HCT116 (cell line): ENCODE data around the gene ZKSCAN4. TPM values are rescaled to one million over a fixed set of nuclear protein-coding genes. Genes with fewer than 3 reads are reported as not detected.

Experiments
- ATAC-seq: fragments of 200-7000 bp; cut with Tn5 transposase; 2 replicates; pipeline ENCODE4 v1.9.1; 2020; ENCODE audit warnings: mild to moderate bottlenecking, moderate library complexity
- BruUV-seq: library from RNA; stranded (reverse); fragments of 400-500 nt; replicated peaks from 2 replicates; lab custom pipeline; 2021; lab: Mats Ljungman, UMichigan
- CTCF ChIA-PET: fragments of 300-600 bp; sonication (Branson Sonifier 250); formaldehyde crosslinking; loops from one replicate; lab custom pipeline; 2021; ENCODE audit warnings: antibody characterized with exemption; lab: Charles Lee
- POLR2A ChIA-PET: fragments of 300-600, 350-600 bp; sonication (Branson Sonifier 250); formaldehyde crosslinking; loops from one replicate; lab custom pipeline; 2021; ENCODE audit warnings: antibody characterized with exemption; lab: Charles Lee
- RAD21 ChIA-PET, 2 experiments: fragments of 300-600 bp; sonication (Branson Sonifier 250); formaldehyde crosslinking; loops; one replicate each; lab custom pipeline; 2023; ENCODE audit warnings: low total read pairs in 2 of 2; ENCODE audit not compliant: uncharacterized antibody in 2 of 2, unreplicated experiment in 2 of 2, low non-redundant PET in 1 of 2; lab: Charles Lee
- DNase-seq: peaks from one replicate; pipeline ENCODE4 v3.0.0-alpha.2; 2010; ENCODE audit warnings: low read depth, low spot score
- H2AFZ ChIP-seq: fragments of 200-600 bp; shearing (Covaris generic), sonication (generic); 2 replicates; pipeline ENCODE4 v1.6.1; 2017; ENCODE audit warnings: low read depth, mixed run types, mixed read lengths, antibody characterized with exemption, low read length; ENCODE audit not compliant: poor library complexity, severe bottlenecking
- H3K27ac ChIP-seq: 2 replicates; pipeline ENCODE4 v1.5.1; 2012; ENCODE audit warnings: low read depth, low read length
- H3K27me3 ChIP-seq: fragments of 200-600 bp; sonication (generic); 2 replicates; pipeline ENCODE4 v1.6.1; 2016; ENCODE audit warnings: mixed run types, low read length, mixed read lengths; ENCODE audit not compliant: insufficient read depth
- H3K36me3 ChIP-seq, 2 experiments: fragments of 200-500 bp in 1 of 2; fragments of 200-600 bp in 1 of 2; sonication (Bioruptor generic) in 1 of 2; sonication (generic) in 1 of 2; 2 replicates each; pipeline versions ENCODE4 v1.5.1 to v1.6.1; 2014 to 2016; ENCODE audit warnings: low read length in 2 of 2, inconsistent platforms in 1 of 2, mixed read lengths in 1 of 2, mixed run types in 1 of 2; ENCODE audit not compliant: insufficient read depth in 2 of 2, control insufficient read depth in 1 of 2
- H3K4me1 ChIP-seq, 2 experiments: fragments of 200-600 bp in 1 of 2; sonication (generic) in 1 of 2; 2 replicates each; pipeline versions ENCODE4 v1.5.1 to v1.6.1; 2012 to 2017; ENCODE audit warnings: low read length in 2 of 2, inconsistent platforms in 1 of 2, mild to moderate bottlenecking in 1 of 2, mixed read lengths in 1 of 2, mixed run types in 1 of 2, moderate library complexity in 1 of 2; ENCODE audit not compliant: insufficient read depth in 2 of 2, control insufficient read depth in 1 of 2
- H3K4me2 ChIP-seq: fragments of 200-600 bp; sonication (generic); 2 replicates; pipeline ENCODE4 v1.6.1; 2017; ENCODE audit warnings: mixed run types, low read length, mixed read lengths
- H3K4me3 ChIP-seq, 2 experiments: fragments of 200-600 bp in 1 of 2; sonication (generic) in 1 of 2; replicated peaks in 1 of 2; 2 replicates each; pipeline ENCODE4 v1.5.1; 2011 to 2016; ENCODE audit warnings: low read length in 2 of 2, control low read depth in 1 of 2, low read depth in 1 of 2, mild to moderate bottlenecking in 1 of 2, mixed read lengths in 1 of 2, mixed run types in 1 of 2
- H3K79me2 ChIP-seq: fragments of 200-600 bp; sonication (generic); 2 replicates; pipeline ENCODE4 v1.6.1; 2017; ENCODE audit warnings: mild to moderate bottlenecking, mixed run types, low read length, moderate library complexity, mixed read lengths; ENCODE audit not compliant: insufficient read depth
- H3K9ac ChIP-seq: fragments of 200-600 bp; sonication (generic); 2 replicates; pipeline ENCODE4 v1.6.1; 2016; ENCODE audit warnings: low read length, mixed read lengths
- H3K9me2 ChIP-seq: fragments of 200-600 bp; sonication (generic), shearing (Covaris generic); 2 replicates; pipeline ENCODE4 v1.6.1; 2017; ENCODE audit warnings: mixed run types, mild to moderate bottlenecking, moderate library complexity; ENCODE audit not compliant: insufficient read depth
- H3K9me3 ChIP-seq, 2 experiments: fragments of 200-500 bp in 1 of 2; fragments of 200-600 bp in 1 of 2; sonication (Bioruptor generic) in 1 of 2; sonication (generic) in 1 of 2; 2 replicates each; pipeline ENCODE4 v1.6.1; 2014 to 2017; ENCODE audit warnings: low read length in 2 of 2, mixed read lengths in 2 of 2, inconsistent platforms in 1 of 2, low read depth in 1 of 2, mild to moderate bottlenecking in 1 of 2, mixed run types in 1 of 2, moderate library complexity in 1 of 2; ENCODE audit not compliant: control insufficient read depth in 1 of 2, insufficient read depth in 1 of 2
- H4K20me1 ChIP-seq: fragments of 200-600 bp; sonication (generic), shearing (Covaris generic); 2 replicates; pipeline ENCODE4 v1.6.1; 2017; ENCODE audit warnings: mixed run types, mild to moderate bottlenecking, moderate library complexity; ENCODE audit not compliant: insufficient read depth
- CBX3 ChIP-seq: IDR thresholded peaks from 2 replicates; pipeline ENCODE4 v1.6.1; 2012; ENCODE audit warnings: low read depth
- CEBPB ChIP-seq: IDR thresholded peaks from 2 replicates; pipeline ENCODE4 v1.6.1; 2012; ENCODE audit warnings: low read depth
- EGR1 ChIP-seq: IDR thresholded peaks from 2 replicates; pipeline ENCODE4 v1.6.1; 2012; ENCODE audit warnings: low read depth
- ELF1 ChIP-seq: IDR thresholded peaks from 2 replicates; pipeline ENCODE4 v1.6.1; 2012; ENCODE audit warnings: low read depth, borderline replicate concordance
- FOSL1 ChIP-seq: IDR thresholded peaks from 2 replicates; pipeline ENCODE4 v1.6.1; 2012; ENCODE audit warnings: low read depth
- POLR2A ChIP-seq: IDR thresholded peaks from 2 replicates; pipeline ENCODE4 v1.7.0; 2011; ENCODE audit warnings: borderline replicate concordance; ENCODE audit not compliant: insufficient read depth, insufficient read length; ENCODE audit errors: extremely low read depth
- POLR2AphosphoS5 ChIP-seq: IDR thresholded peaks from 2 replicates; pipeline ENCODE4 v1.6.1; 2011; ENCODE audit warnings: mild to moderate bottlenecking, low read depth, low read length, moderate library complexity
- RAD21 ChIP-seq: IDR thresholded peaks from 2 replicates; pipeline ENCODE4 v1.6.1; 2012; ENCODE audit warnings: low read depth, mild to moderate bottlenecking
- SIN3A ChIP-seq: IDR thresholded peaks from 2 replicates; pipeline ENCODE4 v1.6.1; 2012; ENCODE audit warnings: low read depth
- TCF7L2 ChIP-seq: IDR thresholded peaks from 2 replicates; pipeline ENCODE4 v1.7.0; 2011; ENCODE audit warnings: borderline replicate concordance, inconsistent platforms; ENCODE audit not compliant: insufficient read depth, insufficient read length; ENCODE audit errors: extremely low read depth
- ZFX ChIP-seq: fragments of 450-650 bp; IDR thresholded peaks from 2 replicates; pipeline ENCODE4 v1.6.1; 2017
- intact Hi-C: fragments of 100-400 bp; cut with micrococcal nuclease; formaldehyde crosslinking; loops from 2 replicates; pipeline ENCODE4 v1.10.0; 2022
- total RNA-seq: library from RNA; stranded (reverse); gene quantifications from one replicate; pipeline ENCODE4 v1.2.1, GENCODE V29; 2021; ENCODE audit not compliant: unreplicated experiment
- TF ChIP-seq, protein P1 (sequence below): IDR thresholded peaks from 2 replicates; pipeline ENCODE4 v1.6.1; 2012
- TF ChIP-seq, protein P2 (sequence below): IDR thresholded peaks from 2 replicates; pipeline ENCODE4 v1.6.1; 2011; ENCODE audit warnings: mild to moderate bottlenecking, low read length, moderate library complexity; ENCODE audit not compliant: insufficient replicate concordance; ENCODE audit errors: extremely low read depth
- TF ChIP-seq, protein P3 (sequence below): IDR thresholded peaks from 2 replicates; pipeline ENCODE4 v1.6.1; 2012

ZKSCAN4 gene
- total RNA-seq, 1 experiment from 2014 or later = 4.8 TPM

DNA sequence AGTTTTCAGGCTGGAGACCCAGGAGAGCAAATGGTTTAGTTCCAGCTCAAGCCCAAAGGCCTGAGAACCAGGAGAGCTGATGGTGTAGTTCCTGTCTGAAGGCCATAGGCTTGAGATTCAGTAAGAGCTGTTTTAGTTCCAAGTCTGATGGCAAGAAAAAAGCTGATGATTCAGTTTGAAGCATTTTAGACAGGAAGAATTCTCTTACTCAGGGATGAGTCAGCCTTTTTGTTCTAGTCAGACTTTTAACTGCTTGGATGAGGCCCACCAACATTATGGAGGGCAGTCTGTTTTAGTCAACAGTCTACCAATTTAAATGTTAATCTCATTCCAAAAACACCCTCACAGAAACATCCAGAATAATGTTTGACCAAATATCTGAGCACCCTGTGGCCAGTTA is 17.4 kb upstream of the ZKSCAN4 start (continued):
- TF ChIP-seq RAD21 = no peak
- TF ChIP-seq SIN3A = no peak
- TF ChIP-seq POLR2A = no peak
- TF ChIP-seq, all 23 proteins: peak for 6

DNA sequence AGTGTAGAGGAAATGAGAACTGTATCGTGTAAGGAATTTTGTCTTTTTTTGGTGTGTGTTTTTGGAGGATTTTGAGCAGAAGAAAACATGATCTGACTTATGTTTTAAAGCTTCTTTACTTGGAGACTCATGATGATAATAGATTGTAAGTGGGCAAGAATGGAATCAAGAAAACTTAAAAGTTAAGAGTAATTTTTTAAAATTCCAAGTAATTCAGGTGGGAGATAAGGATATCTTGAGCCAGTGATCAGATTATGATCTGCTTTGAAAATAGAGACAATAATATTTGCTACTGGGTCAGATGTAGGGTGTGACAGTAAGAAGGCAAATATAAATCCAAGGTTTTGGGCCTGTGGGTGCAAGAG is 15.6 kb upstream of the ZKSCAN4 start:
- Histone ChIP-seq H3K4me3 (peak overlapping the region; percentile 83 to 86), H3K9me3 (no peaks in the 10 kb centered on the region), H3K27ac (peak overlapping the region; percentile 71; the same call in 1 of the 2 replicates), H3K9me2 (no peaks in the 10 kb centered on the region), H2AFZ (peak overlapping the region; percentile 83), H3K27me3 (no peaks in the 10 kb centered on the region), H3K4me1 (peaks cover 11 to 39% of the 10 kb centered on the region in 2 experiments), H3K36me3 (peaks cover 0 to 7% of the 10 kb centered on the region in 2 experiments; a peak in 1 of 4 replicates), H4K20me1 (no peaks in the 10 kb centered on the region), H3K79me2 (peaks cover 18% of the 10 kb centered on the region), H3K4me2 (peak overlapping the region; percentile 86), H3K9ac (peak overlapping the region; percentile 76)
- intact Hi-C loops = loop anchor here (1.0 to 5.0 kb wide), 2 partner anchors 15 to 70 kb away; partner anchors contain the start of genes ZKSCAN4 and ZSCAN31
- BruUV-seq = TSS peak; percentile 69
- RAD21 ChIA-PET = no interaction called here
- ATAC-seq (no peak), DNase-seq (no peak)
- CTCF ChIA-PET = no interaction called here
- POLR2A ChIA-PET = interaction anchor here (1.1 to 2.3 kb wide), 5 partner anchors 13 to 429 kb away, joined by 3 to 13 read pairs (median 4); partner anchors contain the start of genes ZKSCAN3 and ZKSCAN4
- no peak for TF ChIP-seq FOSL1

DNA sequence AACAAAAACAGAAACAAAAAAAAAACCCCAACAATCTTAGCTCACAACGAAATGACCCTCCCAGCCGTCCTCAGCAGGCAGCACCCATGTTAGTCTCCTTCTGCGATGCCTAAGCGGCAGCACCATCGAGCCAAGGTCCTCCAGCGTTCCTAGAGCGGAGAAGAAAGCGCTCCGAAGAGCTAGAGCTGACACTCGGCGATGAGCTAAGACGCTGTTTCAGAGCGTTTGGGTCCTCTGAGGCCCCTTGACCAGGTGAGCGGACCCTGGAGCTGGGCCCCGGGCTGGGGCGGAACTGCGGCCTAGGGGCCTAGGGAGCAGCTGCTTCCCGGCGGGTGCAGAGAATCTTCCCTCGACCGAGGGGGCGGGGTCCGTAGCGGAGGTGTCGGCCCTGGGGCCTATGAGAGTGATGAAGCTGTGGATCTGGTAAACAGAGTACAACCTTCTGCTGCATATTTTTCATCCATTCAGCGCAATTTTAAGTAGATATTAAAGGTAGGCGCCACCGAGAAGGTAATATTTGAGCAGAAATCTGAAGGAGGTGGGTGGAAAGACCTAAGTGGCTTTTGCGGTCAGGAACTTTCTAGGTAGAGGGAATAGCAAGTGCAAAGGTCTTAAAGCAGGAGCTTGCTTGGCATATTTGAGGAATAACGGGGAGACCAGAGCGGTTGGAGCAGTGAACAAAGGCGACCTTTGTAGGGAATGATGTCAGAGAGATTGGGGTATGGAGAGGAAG is 15.1 kb upstream of the ZKSCAN4 start, which contains the start of gene ZSCAN26:
Gene ZSCAN26 (plus strand): TSS at position 182 of the 733 bp plus-strand sequence. CDS start 4,777 bp downstream, outside the sequence.
- DNase-seq = peak; percentile 88
- Histone ChIP-seq H3K36me3 (0 out of 4 replicates have a peak, but pooled peaks cover 0 to 1% of the 10 kb centered on the region in 2 experiments), H3K9me3 (no peaks in the 10 kb centered on the region), H3K4me1 (peaks cover 11 to 39% of the 10 kb centered on the region in 2 experiments), H2AFZ (peak within 1 kb of the TSS; percentile 83), H3K27ac (peak within 1 kb of the TSS; percentile 71), H3K79me2 (peaks cover 18% of the 10 kb centered on the region), H3K4me2 (peak within 1 kb of the TSS; percentile 86), H3K9me2 (no peaks in the 10 kb centered on the region), H3K27me3 (no peaks in the 10 kb centered on the region), H3K9ac (peak within 1 kb of the TSS; percentile 76), H3K4me3 (peak within 1 kb of the TSS; percentile 83 to 86), H4K20me1 (no peaks in the 10 kb centered on the region)
- ChIA-PET RAD21 (interaction anchor here (1.0 to 1.8 kb wide), 2 partner anchors 15 kb away, joined by 5 read pairs; partner anchors contain the start of gene ZKSCAN4 (in 2 of the 2)), POLR2A (interaction anchor here (0.6 to 2.3 kb wide), 7 partner anchors 14 to 429 kb away, joined by 3 to 13 read pairs (median 4); partner anchors contain the start of genes ZKSCAN3, ZKSCAN4 and ZKSCAN8), CTCF (interaction anchor here (1.0 kb wide), 1 partner anchor 116 kb away, joined by 3 read pairs; no protein-coding TSS in a partner anchor)
- intact Hi-C loops = loop anchor here (1.0 to 5.0 kb wide), 2 partner anchors 15 to 70 kb away; partner anchors contain the start of genes ZKSCAN4 and ZSCAN31
- no TSS peak for BruUV-seq
- peak; percentile 93 for ATAC-seq
- peak; percentile 27; the same call in 1 of the 2 replicates for TF ChIP-seq CBX3
- TF ChIP-seq SIN3A = peak; percentile 73
- TF ChIP-seq RAD21 = 0 out of 2 replicates have a peak, but pooled peaks have one; percentile 1
- TF ChIP-seq, protein P1, sequence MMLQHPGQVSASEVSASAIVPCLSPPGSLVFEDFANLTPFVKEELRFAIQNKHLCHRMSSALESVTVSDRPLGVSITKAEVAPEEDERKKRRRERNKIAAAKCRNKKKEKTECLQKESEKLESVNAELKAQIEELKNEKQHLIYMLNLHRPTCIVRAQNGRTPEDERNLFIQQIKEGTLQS = no peak
- peak; percentile 47 for TF ChIP-seq EGR1
- TF ChIP-seq, protein P2, sequence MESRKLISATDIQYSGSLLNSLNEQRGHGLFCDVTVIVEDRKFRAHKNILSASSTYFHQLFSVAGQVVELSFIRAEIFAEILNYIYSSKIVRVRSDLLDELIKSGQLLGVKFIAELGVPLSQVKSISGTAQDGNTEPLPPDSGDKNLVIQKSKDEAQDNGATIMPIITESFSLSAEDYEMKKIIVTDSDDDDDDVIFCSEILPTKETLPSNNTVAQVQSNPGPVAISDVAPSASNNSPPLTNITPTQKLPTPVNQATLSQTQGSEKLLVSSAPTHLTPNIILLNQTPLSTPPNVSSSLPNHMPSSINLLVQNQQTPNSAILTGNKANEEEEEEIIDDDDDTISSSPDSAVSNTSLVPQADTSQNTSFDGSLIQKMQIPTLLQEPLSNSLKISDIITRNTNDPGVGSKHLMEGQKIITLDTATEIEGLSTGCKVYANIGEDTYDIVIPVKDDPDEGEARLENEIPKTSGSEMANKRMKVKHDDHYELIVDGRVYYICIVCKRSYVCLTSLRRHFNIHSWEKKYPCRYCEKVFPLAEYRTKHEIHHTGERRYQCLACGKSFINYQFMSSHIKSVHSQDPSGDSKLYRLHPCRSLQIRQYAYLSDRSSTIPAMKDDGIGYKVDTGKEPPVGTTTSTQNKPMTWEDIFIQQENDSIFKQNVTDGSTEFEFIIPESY = no peak
- no peak for TF ChIP-seq CEBPB
- TF ChIP-seq, protein P3, sequence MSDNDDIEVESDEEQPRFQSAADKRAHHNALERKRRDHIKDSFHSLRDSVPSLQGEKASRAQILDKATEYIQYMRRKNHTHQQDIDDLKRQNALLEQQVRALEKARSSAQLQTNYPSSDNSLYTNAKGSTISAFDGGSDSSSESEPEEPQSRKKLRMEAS = peak; percentile 55; the same call in 1 of the 2 replicates
- peak; percentile 81 for TF ChIP-seq POLR2AphosphoS5
- peak; percentile 95 for TF ChIP-seq ZFX
- peak; percentile 75 for TF ChIP-seq POLR2A
- no peak for TF ChIP-seq FOSL1
- TF ChIP-seq ELF1 = no peak
- no peak for TF ChIP-seq TCF7L2
